Measurements from ENCODE around the gene GID8. TPM values are rescaled to one million over a fixed set of nuclear protein-coding genes. Genes with fewer than 3 reads are reported as not detected.

The GID8 gene
- total RNA-seq, 1 donor from 2014 or later = 45.0 TPM

DNA sequence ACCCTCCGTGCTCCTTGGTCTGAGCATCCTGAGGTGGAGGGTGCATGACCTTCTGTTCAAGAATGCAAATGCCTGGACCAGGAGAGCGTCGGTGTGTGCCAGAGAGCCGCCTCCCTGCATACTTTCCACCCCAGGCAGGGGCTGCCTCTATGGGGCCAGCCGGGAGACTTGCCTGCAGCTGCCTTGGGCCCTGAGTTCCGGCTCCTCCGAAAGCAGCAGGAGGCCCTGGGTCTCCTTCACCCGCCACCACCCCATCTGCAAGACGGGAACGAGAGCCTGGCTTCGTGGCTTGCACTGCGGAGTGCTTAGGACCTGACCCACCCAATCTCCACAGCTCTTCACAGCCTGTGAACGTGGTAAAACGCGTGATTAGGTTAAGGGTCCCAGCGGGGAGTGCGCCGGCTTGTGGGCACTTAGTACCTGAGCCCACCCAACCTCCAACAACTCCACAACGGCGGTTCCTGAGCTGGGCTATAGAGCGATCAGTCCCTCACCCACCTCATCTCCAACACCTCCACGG is 52.4 kb downstream of the GID8 start:
- Mint-ChIP-seq H3K9me3 (ENCODE audit: unreplicated experiment) (no peaks in the 10 kb centered on the region), H3K4me1 (ENCODE audit: unreplicated experiment) (no peaks in the 10 kb centered on the region)

GRCh38 chr20:62991196-62991807 is 53.4 kb downstream of the GID8 start:
- no peaks in the 10 kb centered on the region for H3K36me3 Mint-ChIP-seq (ENCODE audit: low read depth, unreplicated experiment)

More for the DNA sequence above, 52.4 kb downstream of the GID8 start:
- TF ChIP-seq, protein P1, sequence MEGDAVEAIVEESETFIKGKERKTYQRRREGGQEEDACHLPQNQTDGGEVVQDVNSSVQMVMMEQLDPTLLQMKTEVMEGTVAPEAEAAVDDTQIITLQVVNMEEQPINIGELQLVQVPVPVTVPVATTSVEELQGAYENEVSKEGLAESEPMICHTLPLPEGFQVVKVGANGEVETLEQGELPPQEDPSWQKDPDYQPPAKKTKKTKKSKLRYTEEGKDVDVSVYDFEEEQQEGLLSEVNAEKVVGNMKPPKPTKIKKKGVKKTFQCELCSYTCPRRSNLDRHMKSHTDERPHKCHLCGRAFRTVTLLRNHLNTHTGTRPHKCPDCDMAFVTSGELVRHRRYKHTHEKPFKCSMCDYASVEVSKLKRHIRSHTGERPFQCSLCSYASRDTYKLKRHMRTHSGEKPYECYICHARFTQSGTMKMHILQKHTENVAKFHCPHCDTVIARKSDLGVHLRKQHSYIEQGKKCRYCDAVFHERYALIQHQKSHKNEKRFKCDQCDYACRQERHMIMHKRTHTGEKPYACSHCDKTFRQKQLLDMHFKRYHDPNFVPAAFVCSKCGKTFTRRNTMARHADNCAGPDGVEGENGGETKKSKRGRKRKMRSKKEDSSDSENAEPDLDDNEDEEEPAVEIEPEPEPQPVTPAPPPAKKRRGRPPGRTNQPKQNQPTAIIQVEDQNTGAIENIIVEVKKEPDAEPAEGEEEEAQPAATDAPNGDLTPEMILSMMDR (IDR thresholded peaks at IDR 0.05; ENCODE audit: unreplicated experiment) = no peak
- no peaks in the 10 kb centered on the region for H3K36me3 Mint-ChIP-seq (ENCODE audit: low read depth, unreplicated experiment)
- no peak overlapping the region for H3K4me3 Mint-ChIP-seq (ENCODE audit: unreplicated experiment)
- H3K27ac Mint-ChIP-seq (ENCODE audit: unreplicated experiment) = no peak overlapping the region
- DNase-seq (ENCODE audit: low spot score) = no peak
- peaks cover 5% of the 10 kb centered on the region for H3K27me3 Mint-ChIP-seq (ENCODE audit: unreplicated experiment)

GRCh38 chr20:62991863-62992262 is 53.9 kb downstream of the GID8 start:
- Mint-ChIP-seq H3K27me3 (ENCODE audit: unreplicated experiment) (peaks cover 7% of the 10 kb centered on the region), H3K36me3 (ENCODE audit: low read depth, unreplicated experiment) (no peaks in the 10 kb centered on the region), H3K27ac (ENCODE audit: unreplicated experiment) (no peak overlapping the region), H3K4me1 (ENCODE audit: unreplicated experiment) (no peaks in the 10 kb centered on the region), H3K9me3 (ENCODE audit: unreplicated experiment) (no peaks in the 10 kb centered on the region), H3K4me3 (ENCODE audit: unreplicated experiment) (no peak overlapping the region)
- DNase-seq (ENCODE audit: low spot score) = no peak
- TF ChIP-seq, protein P1 (IDR thresholded peaks at IDR 0.05; ENCODE audit: unreplicated experiment) = no peak

More at GRCh38 chr20:62991196-62991807, 53.4 kb downstream of the GID8 start:
- no peak for DNase-seq (ENCODE audit: low spot score)
- Mint-ChIP-seq H3K4me3 (ENCODE audit: unreplicated experiment) (no peak overlapping the region), H3K9me3 (ENCODE audit: unreplicated experiment) (no peaks in the 10 kb centered on the region), H3K4me1 (ENCODE audit: unreplicated experiment) (no peaks in the 10 kb centered on the region), H3K27ac (ENCODE audit: unreplicated experiment) (no peak overlapping the region), H3K27me3 (ENCODE audit: unreplicated experiment) (peaks cover 7% of the 10 kb centered on the region)
- TF ChIP-seq, protein P1 (IDR thresholded peaks at IDR 0.05; ENCODE audit: unreplicated experiment) = no peak

DNA sequence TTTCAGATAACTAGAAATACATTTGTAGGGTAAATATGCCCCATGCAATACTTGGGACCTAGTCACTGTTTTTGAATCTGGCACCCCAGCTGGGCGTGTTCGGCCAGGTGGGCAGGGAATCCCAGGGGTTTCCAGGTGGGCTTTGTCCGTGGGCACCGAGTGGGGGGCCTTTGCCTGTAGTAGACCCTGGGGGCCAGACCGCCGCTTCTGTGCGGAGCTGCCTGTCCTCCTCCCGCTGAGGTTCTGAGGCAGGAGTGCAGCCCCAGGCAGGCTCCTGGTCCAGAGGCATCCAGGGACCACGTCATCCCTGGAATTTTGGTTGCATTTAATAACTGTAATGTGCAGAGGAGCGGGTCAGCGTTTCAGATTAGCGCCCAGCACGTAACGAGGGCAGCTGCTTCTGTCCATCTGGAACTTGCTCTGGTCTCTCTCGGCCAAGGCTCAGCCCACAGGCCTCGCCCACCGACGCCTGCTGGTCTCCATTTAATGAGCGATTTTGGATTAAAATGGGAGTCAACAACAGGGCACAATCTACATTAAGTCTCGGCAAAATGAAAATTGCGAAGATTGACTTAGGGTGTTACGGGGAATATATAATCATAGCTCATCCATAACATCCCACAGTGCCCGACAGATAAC is 56.0 kb downstream of the GID8 start:
- H3K27me3 Mint-ChIP-seq (ENCODE audit: unreplicated experiment) = peaks cover 14% of the 10 kb centered on the region
- no peaks in the 10 kb centered on the region for H3K36me3 Mint-ChIP-seq (ENCODE audit: low read depth, unreplicated experiment)
- TF ChIP-seq, protein P1 (IDR thresholded peaks at IDR 0.05; ENCODE audit: unreplicated experiment) = no peak

GRCh38 chr20:62994869-62995281 is 56.9 kb downstream of the GID8 start:
- H3K27me3 Mint-ChIP-seq (ENCODE audit: unreplicated experiment) = peaks cover 15% of the 10 kb centered on the region
- no peak overlapping the region for H3K27ac Mint-ChIP-seq (ENCODE audit: unreplicated experiment)
- H3K9me3 Mint-ChIP-seq (ENCODE audit: unreplicated experiment) = no peaks in the 10 kb centered on the region
- no peaks in the 10 kb centered on the region for H3K4me1 Mint-ChIP-seq (ENCODE audit: unreplicated experiment)
- no peak for DNase-seq (ENCODE audit: low spot score)
- no peaks in the 10 kb centered on the region for H3K36me3 Mint-ChIP-seq (ENCODE audit: low read depth, unreplicated experiment)
- no peak overlapping the region for H3K4me3 Mint-ChIP-seq (ENCODE audit: unreplicated experiment)
- TF ChIP-seq, protein P1 (IDR thresholded peaks at IDR 0.05; ENCODE audit: unreplicated experiment) = no peak

More for the DNA sequence above, 56.0 kb downstream of the GID8 start:
- Mint-ChIP-seq H3K4me1 (ENCODE audit: unreplicated experiment) (no peaks in the 10 kb centered on the region), H3K27ac (ENCODE audit: unreplicated experiment) (no peak overlapping the region), H3K4me3 (ENCODE audit: unreplicated experiment) (no peak overlapping the region), H3K9me3 (ENCODE audit: unreplicated experiment) (no peaks in the 10 kb centered on the region)
- no peak for DNase-seq (ENCODE audit: low spot score)
